Dermis microvascular lymphatic vessel endothelial cell (primary cell): Measurements from ENCODE around the gene OXER1. TPM values are rescaled to one million over a fixed set of nuclear protein-coding genes. Genes with fewer than 3 reads are reported as not detected.
A peak's percentile ranks its signal among the peaks of the same experiment; 100 is the strongest.
"Not testable (repeated sequence)": the region's sequence is repeated elsewhere in the genome, so short reads cannot be mapped to it uniquely, and the experiment has no call there.

Experiments used
- DNase-seq, 2 donors: peaks; one replicate each; pipeline versions ENCODE4 v3.0.0 to v3.0.0-alpha.2; 2010; ENCODE audit warnings: low read depth in 2 of 2
- total RNA-seq: library from RNA; depleted of rRNA; stranded (reverse); fragments of >200 nt; gene quantifications from 2 replicates; pipeline ENCODE4 v1.2.1, GENCODE V29; 2014

The OXER1 gene
- total RNA-seq, 1 donor from 2014 or later, result not detected

- no peak for DNase-seq
These were observed 11.6 kb downstream of the OXER1 start for GRCh38 chr2:42752314-42752713.

GRCh38 chr2:42748840-42749239, 15.1 kb downstream of the OXER1 start:
- no peak for DNase-seq

GRCh38 chr2:42747422-42747821, 16.5 kb downstream of the OXER1 start:
- DNase-seq, result no peak

- no peak for DNase-seq
These were observed 19.3 kb downstream of the OXER1 start for GRCh38 chr2:42744545-42745082.

- DNase-seq, result no peak
These were observed 20.3 kb downstream of the OXER1 start for GRCh38 chr2:42743659-42743990.

- no peak for DNase-seq
These were observed 20.9 kb downstream of the OXER1 start for GRCh38 chr2:42742740-42743658.

- no peak for DNase-seq
These were observed 22.8 kb downstream of the OXER1 start for GRCh38 chr2:42741140-42741539.

GRCh38 chr2:42736598-42737322, 27.2 kb downstream of the OXER1 start:
- no peak for DNase-seq

- no peak for DNase-seq
These were observed 30.1 kb downstream of the OXER1 start for GRCh38 chr2:42733852-42734251.

- DNase-seq, result not testable (repeated sequence)
These were observed 32.6 kb downstream of the OXER1 start for GRCh38 chr2:42731316-42731715.

GRCh38 chr2:42726680-42727079, 37.3 kb downstream of the OXER1 start:
- DNase-seq, result no peak

- no peak for DNase-seq
These were observed 38.3 kb downstream of the OXER1 start for GRCh38 chr2:42725657-42726056.

- DNase-seq, result no peak
These were observed 39.0 kb downstream of the OXER1 start for GRCh38 chr2:42724886-42725285.

GRCh38 chr2:42723465-42723864, 40.5 kb downstream of the OXER1 start:
- no peak for DNase-seq

- peak in 1 of 2 donors; percentile 74 for DNase-seq
These were observed 41.4 kb downstream of the OXER1 start for GRCh38 chr2:42722320-42723190.

GRCh38 chr2:42721898-42722297, 42.0 kb downstream of the OXER1 start:
- DNase-seq, result no peak

- no peak for DNase-seq
These were observed 49.2 kb downstream of the OXER1 start for GRCh38 chr2:42714686-42715085.

GRCh38 chr2:42713920-42714319, 50.0 kb downstream of the OXER1 start:
- DNase-seq, result no peak

GRCh38 chr2:42712934-42713333, 51.0 kb downstream of the OXER1 start:
- DNase-seq, result no peak
